Measurements from ENCODE around the gene DNAAF5.

DNAAF5 gene

GRCh38 chr7:701086-701671, 25.3 kb upstream of the DNAAF5 start:
- H3K79me2 ChIP-seq (ENCODE audit: control insufficient read depth, insufficient read depth, low read length), result no peaks in the 10 kb centered on the region
- WGBS (ENCODE audit: extremely low coverage, insufficient coverage, low lambda C conversion rate), result no CpG with 5 or more reads among the region's 4 CpGs
- H3K79me1 ChIP-seq (ENCODE audit: low read length), result no peaks in the 10 kb centered on the region
- no peak overlapping the region for H3K18ac ChIP-seq (ENCODE audit: low read length)
- no peak overlapping the region for H4K5ac ChIP-seq (ENCODE audit: low read length)
- no peak overlapping the region for H2AK5ac ChIP-seq (ENCODE audit: low read length)
- H3K4me3 ChIP-seq (ENCODE audit: low read length), result no peak overlapping the region
- no peak overlapping the region for H3K4me2 ChIP-seq (ENCODE audit: low read length)
- H3K27me3 ChIP-seq (ENCODE audit: insufficient read depth, low read length, poor library complexity), result no peaks in the 10 kb centered on the region
- no peak for DNase-seq
- H2BK5ac ChIP-seq (ENCODE audit: low read length), result no peak overlapping the region
- H3K36me3 ChIP-seq (ENCODE audit: control insufficient read depth, insufficient read depth, low read length), result no peaks in the 10 kb centered on the region
- H3K4ac ChIP-seq (ENCODE audit: low read depth, low read length), result no peak overlapping the region
- no peak overlapping the region for H3K23ac ChIP-seq (ENCODE audit: low read length)
- no peak overlapping the region for H2BK120ac ChIP-seq (ENCODE audit: low read depth, low read length)
- H3K9ac ChIP-seq (ENCODE audit: low read length), result no peak overlapping the region
- H3K4me1 ChIP-seq (ENCODE audit: control insufficient read depth, low read depth, low read length), result no peaks in the 10 kb centered on the region
- no peak overlapping the region for H3K27ac ChIP-seq (ENCODE audit: low read depth, low read length)
- H2BK15ac ChIP-seq (replicated peaks; ENCODE audit: low read depth), result no peak overlapping the region
- no peak overlapping the region for H3K56ac ChIP-seq (ENCODE audit: low read length)
- no peak overlapping the region for H4K8ac ChIP-seq (ENCODE audit: low read depth, low read length)

- no peak overlapping the region for H3K56ac ChIP-seq (ENCODE audit: low read length)
- no CpG with 5 or more reads among the region's 3 CpGs for WGBS (ENCODE audit: extremely low coverage, insufficient coverage, low lambda C conversion rate)
- H2BK5ac ChIP-seq (ENCODE audit: low read length), result no peak overlapping the region
- H4K8ac ChIP-seq (ENCODE audit: low read depth, low read length), result no peak overlapping the region
- H3K4ac ChIP-seq (ENCODE audit: low read depth, low read length), result no peak overlapping the region
- no peak overlapping the region for H4K5ac ChIP-seq (ENCODE audit: low read length)
- H3K79me2 ChIP-seq (ENCODE audit: control insufficient read depth, insufficient read depth, low read length), result no peaks in the 10 kb centered on the region
- DNase-seq, result no peak
- no peak overlapping the region for H2AK5ac ChIP-seq (ENCODE audit: low read length)
- no peak overlapping the region for H3K18ac ChIP-seq (ENCODE audit: low read length)
- no peak overlapping the region for H2BK120ac ChIP-seq (ENCODE audit: low read depth, low read length)
- no peak overlapping the region for H3K4me2 ChIP-seq (ENCODE audit: low read length)
- H3K23ac ChIP-seq (ENCODE audit: low read length), result no peak overlapping the region
- H3K36me3 ChIP-seq (ENCODE audit: control insufficient read depth, insufficient read depth, low read length), result no peaks in the 10 kb centered on the region
- H3K27ac ChIP-seq (ENCODE audit: low read depth, low read length), result no peak overlapping the region
- no peak overlapping the region for H3K4me3 ChIP-seq (ENCODE audit: low read length)
- H3K79me1 ChIP-seq (ENCODE audit: low read length), result no peaks in the 10 kb centered on the region
- no peaks in the 10 kb centered on the region for H3K27me3 ChIP-seq (ENCODE audit: insufficient read depth, low read length, poor library complexity)
- no peak overlapping the region for H3K9ac ChIP-seq (ENCODE audit: low read length)
- no peaks in the 10 kb centered on the region for H3K4me1 ChIP-seq (ENCODE audit: control insufficient read depth, low read depth, low read length)
- H2BK15ac ChIP-seq (replicated peaks; ENCODE audit: low read depth), result no peak overlapping the region
Measured at GRCh38 chr7:703049-703448, 23.4 kb upstream of the DNAAF5 start.

- WGBS (ENCODE audit: extremely low coverage, insufficient coverage, low lambda C conversion rate), result no CpG with 5 or more reads among the region's 7 CpGs
- H3K79me1 ChIP-seq (ENCODE audit: low read length), result no peaks in the 10 kb centered on the region
- no peaks in the 10 kb centered on the region for H3K4me1 ChIP-seq (ENCODE audit: control insufficient read depth, low read depth, low read length)
- H3K79me2 ChIP-seq (ENCODE audit: control insufficient read depth, insufficient read depth, low read length), result no peaks in the 10 kb centered on the region
- no peak for DNase-seq
- H2BK15ac ChIP-seq (replicated peaks; ENCODE audit: low read depth), result no peak overlapping the region
- no peak overlapping the region for H2BK5ac ChIP-seq (ENCODE audit: low read length)
- no peak overlapping the region for H3K56ac ChIP-seq (ENCODE audit: low read length)
- H3K4me3 ChIP-seq (ENCODE audit: low read length), result no peak overlapping the region
- H3K36me3 ChIP-seq (ENCODE audit: control insufficient read depth, insufficient read depth, low read length), result no peaks in the 10 kb centered on the region
- no peaks in the 10 kb centered on the region for H3K27me3 ChIP-seq (ENCODE audit: insufficient read depth, low read length, poor library complexity)
- H3K4ac ChIP-seq (ENCODE audit: low read depth, low read length), result no peak overlapping the region
- no peak overlapping the region for H2BK120ac ChIP-seq (ENCODE audit: low read depth, low read length)
- H4K8ac ChIP-seq (ENCODE audit: low read depth, low read length), result no peak overlapping the region
- no peak overlapping the region for H3K27ac ChIP-seq (ENCODE audit: low read depth, low read length)
- H2AK5ac ChIP-seq (ENCODE audit: low read length), result no peak overlapping the region
- no peak overlapping the region for H3K18ac ChIP-seq (ENCODE audit: low read length)
- no peak overlapping the region for H4K5ac ChIP-seq (ENCODE audit: low read length)
- no peak overlapping the region for H3K23ac ChIP-seq (ENCODE audit: low read length)
- no peak overlapping the region for H3K4me2 ChIP-seq (ENCODE audit: low read length)
- no peak overlapping the region for H3K9ac ChIP-seq (ENCODE audit: low read length)
Measured at GRCh38 chr7:706721-707120, 19.8 kb upstream of the DNAAF5 start.

- H3K9ac ChIP-seq (ENCODE audit: low read length), result no peak overlapping the region
Measured at GRCh38 chr7:707296-708000, 19.1 kb upstream of the DNAAF5 start.

GRCh38 chr7:710161-710560, 16.3 kb upstream of the DNAAF5 start:
- Histone ChIP-seq H3K9ac (ENCODE audit: low read length) (no peak overlapping the region), H2AK5ac (ENCODE audit: low read length) (no peak overlapping the region), H3K36me3 (ENCODE audit: control insufficient read depth, insufficient read depth, low read length) (no peaks in the 10 kb centered on the region), H4K5ac (ENCODE audit: low read length) (no peak overlapping the region), H3K79me1 (ENCODE audit: low read length) (peaks cover 2% of the 10 kb centered on the region), H3K4me3 (ENCODE audit: low read length) (no peak overlapping the region), H3K56ac (ENCODE audit: low read length) (no peak overlapping the region), H3K27me3 (ENCODE audit: insufficient read depth, low read length, poor library complexity) (no peaks in the 10 kb centered on the region), H3K79me2 (ENCODE audit: control insufficient read depth, insufficient read depth, low read length) (no peaks in the 10 kb centered on the region), H4K8ac (ENCODE audit: low read depth, low read length) (no peak overlapping the region), H2BK5ac (ENCODE audit: low read length) (no peak overlapping the region), H3K4me2 (ENCODE audit: low read length) (no peak overlapping the region), H3K4ac (ENCODE audit: low read depth, low read length) (no peak overlapping the region), H3K27ac (ENCODE audit: low read depth, low read length) (no peak overlapping the region), H2BK15ac (replicated peaks; ENCODE audit: low read depth) (no peak overlapping the region), H3K18ac (ENCODE audit: low read length) (no peak overlapping the region), H2BK120ac (ENCODE audit: low read depth, low read length) (no peak overlapping the region), H3K23ac (ENCODE audit: low read length) (no peak overlapping the region), H3K4me1 (ENCODE audit: control insufficient read depth, low read depth, low read length) (no peaks in the 10 kb centered on the region)
- DNase-seq, result no peak
- no CpG with 5 or more reads among the region's 14 CpGs for WGBS (ENCODE audit: extremely low coverage, insufficient coverage, low lambda C conversion rate)

More at GRCh38 chr7:707296-708000, 19.1 kb upstream of the DNAAF5 start:
- no peaks in the 10 kb centered on the region for H3K4me1 ChIP-seq (ENCODE audit: control insufficient read depth, low read depth, low read length)
- H3K79me2 ChIP-seq (ENCODE audit: control insufficient read depth, insufficient read depth, low read length), result no peaks in the 10 kb centered on the region
- H4K8ac ChIP-seq (ENCODE audit: low read depth, low read length), result no peak overlapping the region
- no peak overlapping the region for H2BK5ac ChIP-seq (ENCODE audit: low read length)
- H4K5ac ChIP-seq (ENCODE audit: low read length), result no peak overlapping the region
- H3K4me2 ChIP-seq (ENCODE audit: low read length), result no peak overlapping the region
- H2BK120ac ChIP-seq (ENCODE audit: low read depth, low read length), result no peak overlapping the region
- DNase-seq, result no peak
- H3K27ac ChIP-seq (ENCODE audit: low read depth, low read length), result no peak overlapping the region
- no peak overlapping the region for H2BK15ac ChIP-seq (replicated peaks; ENCODE audit: low read depth)
- H3K23ac ChIP-seq (ENCODE audit: low read length), result no peak overlapping the region
- no peak overlapping the region for H2AK5ac ChIP-seq (ENCODE audit: low read length)
- no peak overlapping the region for H3K4me3 ChIP-seq (ENCODE audit: low read length)
- no peak overlapping the region for H3K4ac ChIP-seq (ENCODE audit: low read depth, low read length)
- H3K79me1 ChIP-seq (ENCODE audit: low read length), result no peaks in the 10 kb centered on the region
- no peak overlapping the region for H3K56ac ChIP-seq (ENCODE audit: low read length)
- WGBS (ENCODE audit: extremely low coverage, insufficient coverage, low lambda C conversion rate), result no CpG with 5 or more reads among the region's 17 CpGs
- no peak overlapping the region for H3K18ac ChIP-seq (ENCODE audit: low read length)
- no peaks in the 10 kb centered on the region for H3K36me3 ChIP-seq (ENCODE audit: control insufficient read depth, insufficient read depth, low read length)
- H3K27me3 ChIP-seq (ENCODE audit: insufficient read depth, low read length, poor library complexity), result no peaks in the 10 kb centered on the region

All from mesendoderm (in vitro differentiated cells).